OCI-LY3 (cell line): Measurements from ENCODE around the gene EPHA8.

Experiments used
- H2AFZ ChIP-seq: fragments of 200-600, 300-600 bp; shearing (Covaris generic); 2 replicates; pipeline ENCODE4 v1.6.0; 2014; ENCODE audit warnings: antibody characterized with exemption, low read depth, low read length
- H3K27ac ChIP-seq: fragments of 200-600, 300-600 bp; sonication (generic); 2 replicates; pipeline ENCODE4 v1.5.1; 2014; ENCODE audit warnings: mild to moderate bottlenecking, low read length, moderate library complexity, mixed read lengths
- H3K27me3 ChIP-seq: fragments of 200-600, 300-600 bp; sonication (generic); 2 replicates; pipeline ENCODE4 v1.6.1; 2014; ENCODE audit warnings: low read depth, low read length, mixed read lengths
- H3K36me3 ChIP-seq: fragments of 200-600, 300-600 bp; sonication (generic); replicated peaks from 2 replicates; pipeline ENCODE3; 2014; ENCODE audit warnings: low read depth, low read length, mixed read lengths
- H3K4me1 ChIP-seq: fragments of 300-600, 200-600 bp; sonication (generic); 2 replicates; pipeline ENCODE4 v1.6.1; 2014; ENCODE audit warnings: low read length, mixed read lengths
- H3K4me2 ChIP-seq: fragments of 200-600, 300-600 bp; sonication (generic); 2 replicates; pipeline ENCODE4 v1.6.1; 2014; ENCODE audit warnings: low read length, mixed read lengths
- H3K4me3 ChIP-seq: fragments of 300-600, 200-600 bp; sonication (generic); 2 replicates; pipeline ENCODE4 v1.5.1; 2014; ENCODE audit warnings: antibody characterized with exemption, mild to moderate bottlenecking, low read length, moderate library complexity
- H3K79me2 ChIP-seq: fragments of 300-600, 200-600 bp; shearing (Covaris generic); 2 replicates; pipeline ENCODE4 v1.6.1; 2014; ENCODE audit warnings: mild to moderate bottlenecking, low read length, mixed read lengths
- H3K9ac ChIP-seq: fragments of 300-600, 200-600 bp; shearing (Covaris generic); 2 replicates; pipeline ENCODE4 v1.6.0; 2014; ENCODE audit warnings: mild to moderate bottlenecking, low read length, moderate library complexity
- H3K9me3 ChIP-seq: fragments of 200-600, 300-600 bp; shearing (Covaris generic); 2 replicates; pipeline ENCODE4 v1.6.1; 2014; ENCODE audit warnings: low read length, mixed read lengths; ENCODE audit not compliant: insufficient read depth
- H4K20me1 ChIP-seq: fragments of 200-600, 300-600 bp; sonication (generic); 2 replicates; pipeline ENCODE4 v1.6.1; 2016; ENCODE audit warnings: low read length, mixed read lengths; ENCODE audit not compliant: insufficient read depth
- EZH2phosphoT487 ChIP-seq: fragments of 200-600 bp; shearing (Covaris generic); IDR thresholded peaks from 2 replicates; pipeline ENCODE4 v1.6.1; 2018; ENCODE audit warnings: antibody characterized with exemption, mixed run types, low read depth
- TF ChIP-seq, protein P1 (sequence below): fragments of 200-600, 300-600 bp; sonication (generic); IDR thresholded peaks from 2 replicates; pipeline ENCODE4 v1.5.1; 2014; ENCODE audit warnings: antibody characterized with exemption, low read length, low read depth

The EPHA8 gene

DNA sequence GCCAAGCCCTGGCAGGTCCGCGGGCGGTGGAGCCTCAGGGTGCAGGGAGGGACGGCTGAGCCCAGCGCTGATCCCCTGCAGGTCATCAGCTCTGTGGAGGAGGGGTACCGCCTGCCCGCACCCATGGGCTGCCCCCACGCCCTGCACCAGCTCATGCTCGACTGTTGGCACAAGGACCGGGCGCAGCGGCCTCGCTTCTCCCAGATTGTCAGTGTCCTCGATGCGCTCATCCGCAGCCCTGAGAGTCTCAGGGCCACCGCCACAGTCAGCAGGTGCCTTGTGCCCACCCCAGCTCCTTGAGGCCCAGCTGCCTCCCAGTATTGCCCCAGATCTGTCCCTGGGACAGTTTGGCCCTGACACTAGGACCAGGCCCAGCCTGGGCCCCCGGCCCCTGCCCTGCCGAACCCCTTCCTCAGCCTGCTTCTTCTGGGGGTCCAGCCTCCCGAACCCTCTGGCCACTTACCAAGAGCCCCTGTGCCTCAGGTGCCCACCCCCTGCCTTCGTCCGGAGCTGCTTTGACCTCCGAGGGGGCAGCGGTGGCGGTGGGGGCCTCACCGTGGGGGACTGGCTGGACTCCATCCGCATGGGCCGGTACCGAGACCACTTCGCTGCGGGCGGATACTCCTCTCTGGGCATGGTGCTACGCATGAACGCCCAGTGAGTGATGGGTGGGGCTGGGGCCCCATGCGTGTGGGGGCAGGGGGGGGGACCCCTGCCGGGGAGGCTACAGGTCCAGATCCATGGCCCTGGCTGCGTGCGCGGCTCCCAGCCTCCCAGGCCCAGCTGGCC lies 37.7 kb downstream of the EPHA8 start:
- Histone ChIP-seq H2AFZ (no peak overlapping the region), H3K9ac (no peak overlapping the region), H3K27ac (no peak overlapping the region), H3K4me1 (no peaks in the 10 kb centered on the region), H3K4me3 (no peak overlapping the region), H4K20me1 (no peaks in the 10 kb centered on the region), H3K36me3 (no peaks in the 10 kb centered on the region), H3K27me3 (no peaks in the 10 kb centered on the region), H3K79me2 (no peaks in the 10 kb centered on the region), H3K4me2 (no peak overlapping the region), H3K9me3 (no peaks in the 10 kb centered on the region)
- TF ChIP-seq, protein P1, sequence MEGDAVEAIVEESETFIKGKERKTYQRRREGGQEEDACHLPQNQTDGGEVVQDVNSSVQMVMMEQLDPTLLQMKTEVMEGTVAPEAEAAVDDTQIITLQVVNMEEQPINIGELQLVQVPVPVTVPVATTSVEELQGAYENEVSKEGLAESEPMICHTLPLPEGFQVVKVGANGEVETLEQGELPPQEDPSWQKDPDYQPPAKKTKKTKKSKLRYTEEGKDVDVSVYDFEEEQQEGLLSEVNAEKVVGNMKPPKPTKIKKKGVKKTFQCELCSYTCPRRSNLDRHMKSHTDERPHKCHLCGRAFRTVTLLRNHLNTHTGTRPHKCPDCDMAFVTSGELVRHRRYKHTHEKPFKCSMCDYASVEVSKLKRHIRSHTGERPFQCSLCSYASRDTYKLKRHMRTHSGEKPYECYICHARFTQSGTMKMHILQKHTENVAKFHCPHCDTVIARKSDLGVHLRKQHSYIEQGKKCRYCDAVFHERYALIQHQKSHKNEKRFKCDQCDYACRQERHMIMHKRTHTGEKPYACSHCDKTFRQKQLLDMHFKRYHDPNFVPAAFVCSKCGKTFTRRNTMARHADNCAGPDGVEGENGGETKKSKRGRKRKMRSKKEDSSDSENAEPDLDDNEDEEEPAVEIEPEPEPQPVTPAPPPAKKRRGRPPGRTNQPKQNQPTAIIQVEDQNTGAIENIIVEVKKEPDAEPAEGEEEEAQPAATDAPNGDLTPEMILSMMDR, result no peak
- TF ChIP-seq EZH2phosphoT487, result no peak

DNA sequence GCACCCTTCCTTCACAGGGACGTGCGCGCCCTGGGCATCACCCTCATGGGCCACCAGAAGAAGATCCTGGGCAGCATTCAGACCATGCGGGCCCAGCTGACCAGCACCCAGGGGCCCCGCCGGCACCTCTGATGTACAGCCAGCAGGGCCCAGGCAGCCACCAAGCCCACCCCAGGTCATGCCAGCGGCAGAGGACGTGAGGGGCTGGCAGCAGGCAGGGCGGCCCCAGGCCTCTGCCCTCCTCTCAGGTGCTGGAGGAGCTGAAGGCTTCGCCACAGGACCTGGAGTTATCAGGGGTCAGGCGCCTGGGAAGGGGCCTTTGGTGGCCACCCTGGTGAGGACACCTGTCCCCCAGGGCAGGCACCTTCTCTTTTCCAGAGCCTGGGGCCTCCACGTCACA lies 38.3 kb downstream of the EPHA8 start:
- Histone ChIP-seq H3K4me3 (no peak overlapping the region), H3K27ac (no peak overlapping the region), H3K79me2 (no peaks in the 10 kb centered on the region), H3K4me1 (no peaks in the 10 kb centered on the region), H3K9me3 (no peaks in the 10 kb centered on the region), H4K20me1 (no peaks in the 10 kb centered on the region), H3K27me3 (no peaks in the 10 kb centered on the region), H2AFZ (no peak overlapping the region), H3K9ac (no peak overlapping the region), H3K4me2 (no peak overlapping the region), H3K36me3 (no peaks in the 10 kb centered on the region)
- TF ChIP-seq, protein P1, result no peak
- no peak for TF ChIP-seq EZH2phosphoT487

DNA sequence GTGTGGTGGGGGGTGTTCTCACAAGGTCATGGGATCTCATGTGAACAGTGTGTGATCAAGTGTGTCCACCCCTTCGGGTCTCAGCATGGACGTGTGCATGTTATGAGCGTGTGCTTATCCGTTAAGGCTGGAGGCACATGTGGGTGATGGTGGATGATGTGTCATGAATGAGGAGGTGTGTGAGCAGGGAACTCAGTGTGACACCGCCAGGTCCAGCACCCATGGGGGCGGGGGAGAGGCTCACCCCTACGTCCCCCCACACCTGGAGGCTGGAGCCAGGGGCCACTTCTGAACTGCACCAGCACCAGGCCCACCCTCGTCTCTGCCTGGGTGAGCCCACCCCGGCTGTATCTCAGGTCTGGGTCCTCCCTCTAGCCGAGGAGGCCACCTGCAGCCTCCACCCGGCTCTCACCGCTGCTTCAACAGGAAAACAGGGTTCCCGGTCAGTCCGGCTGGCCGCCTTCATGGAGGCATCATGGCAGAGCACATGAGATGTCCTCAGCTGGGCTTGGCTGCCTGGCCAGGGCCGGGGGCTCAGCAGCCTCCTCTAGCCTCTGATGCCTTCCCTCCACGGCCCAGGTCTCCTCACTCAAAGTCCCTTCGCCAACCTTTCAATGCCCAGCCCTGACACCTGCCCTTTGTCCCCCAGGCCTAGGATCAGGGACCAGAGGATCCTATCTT lies 38.9 kb downstream of the EPHA8 start:
- no peak overlapping the region for H3K4me3 ChIP-seq
- H3K9me3 ChIP-seq, result no peaks in the 10 kb centered on the region
- no peak overlapping the region for H3K9ac ChIP-seq
- no peaks in the 10 kb centered on the region for H3K27me3 ChIP-seq
- TF ChIP-seq EZH2phosphoT487, result no peak
- TF ChIP-seq, protein P1, result no peak
- H3K79me2 ChIP-seq, result no peaks in the 10 kb centered on the region
- H2AFZ ChIP-seq, result no peak overlapping the region
- H4K20me1 ChIP-seq, result no peaks in the 10 kb centered on the region
- H3K4me1 ChIP-seq, result no peaks in the 10 kb centered on the region
- no peak overlapping the region for H3K4me2 ChIP-seq
- no peak overlapping the region for H3K27ac ChIP-seq
- no peaks in the 10 kb centered on the region for H3K36me3 ChIP-seq

DNA sequence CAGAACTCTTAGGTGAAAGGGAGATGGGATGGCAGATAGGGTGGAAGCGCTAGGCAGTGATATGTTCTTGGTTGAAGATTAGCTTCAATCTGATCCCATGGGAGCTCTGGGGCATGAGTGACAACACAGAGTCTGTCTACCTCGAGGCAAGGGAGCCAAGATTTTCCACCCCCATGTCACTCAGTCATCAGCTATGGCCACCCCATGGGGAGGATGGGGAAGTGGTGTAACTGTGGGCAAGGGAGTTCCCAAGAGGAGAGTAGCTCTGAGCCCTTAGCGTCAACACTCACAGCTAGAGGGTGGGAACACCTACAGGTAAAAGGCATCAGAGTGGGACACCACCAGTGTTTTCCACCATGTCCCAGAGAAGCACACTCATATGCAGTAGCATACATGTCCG lies 42.9 kb downstream of the EPHA8 start:
- H3K27me3 ChIP-seq, result no peaks in the 10 kb centered on the region
- no peak for TF ChIP-seq EZH2phosphoT487
- TF ChIP-seq, protein P1, result no peak
- H3K9me3 ChIP-seq, result no peaks in the 10 kb centered on the region
- H3K4me3 ChIP-seq, result no peak overlapping the region
- no peaks in the 10 kb centered on the region for H3K79me2 ChIP-seq
- H3K36me3 ChIP-seq, result no peaks in the 10 kb centered on the region
- H3K4me2 ChIP-seq, result no peak overlapping the region
- H3K27ac ChIP-seq, result no peak overlapping the region
- H2AFZ ChIP-seq, result no peak overlapping the region
- H4K20me1 ChIP-seq, result no peaks in the 10 kb centered on the region
- no peaks in the 10 kb centered on the region for H3K4me1 ChIP-seq
- no peak overlapping the region for H3K9ac ChIP-seq
